Measurements from ENCODE around the gene DBNDD1. TPM values are rescaled to one million over a fixed set of nuclear protein-coding genes. Genes with fewer than 3 reads are reported as not detected.

The DBNDD1 gene
- total RNA-seq, 2 donors from 2014 or later: 10.9 to 14.8 TPM

DNA sequence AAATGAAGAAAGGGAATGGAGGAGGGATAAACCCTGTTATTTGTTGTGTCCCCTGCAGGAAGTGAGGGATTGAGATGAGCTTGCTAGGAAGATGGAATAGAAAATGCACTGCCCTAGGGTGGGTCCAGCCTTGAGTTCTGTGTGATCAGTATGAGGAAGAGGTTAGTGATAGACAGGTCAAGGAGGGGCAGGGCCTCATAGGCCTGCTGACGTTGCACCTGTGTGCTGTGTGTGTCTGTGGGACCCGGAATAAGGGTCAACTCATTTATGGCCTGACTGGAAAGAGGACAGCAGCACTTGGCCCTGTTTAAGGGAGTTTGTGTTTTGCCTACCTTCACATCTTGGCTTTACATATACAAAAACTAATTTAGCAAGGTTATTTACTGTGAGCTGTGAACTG lies 44.4 kb downstream of the DBNDD1 start:
- Histone ChIP-seq H3K27ac (no peak overlapping the region), H3K27me3 (no peaks in the 10 kb centered on the region), H3K36me3 (replicated peaks in 1 of 2; ENCODE audit: insufficient read depth in 1 of 2, low read depth in 2 of 2) (peaks cover 0 to 3% of the 10 kb centered on the region in 2 donors), H3K9me3 (no peaks in the 10 kb centered on the region), H3K4me1 (peaks cover 44% of the 10 kb centered on the region), H3K4me3 (no peak overlapping the region)
- TF ChIP-seq POLR2A (IDR thresholded peaks at IDR 0.05) (no peak), CTCF (IDR thresholded peaks at IDR 0.05) (no peak)
- intact Hi-C loops (cut with DNase I): no loop called here
- ATAC-seq (no peak), DNase-seq (no peak)
- WGBS, 2 donors: 75 to 92% methylated on average over 2 of the region's 2 CpGs

DNA sequence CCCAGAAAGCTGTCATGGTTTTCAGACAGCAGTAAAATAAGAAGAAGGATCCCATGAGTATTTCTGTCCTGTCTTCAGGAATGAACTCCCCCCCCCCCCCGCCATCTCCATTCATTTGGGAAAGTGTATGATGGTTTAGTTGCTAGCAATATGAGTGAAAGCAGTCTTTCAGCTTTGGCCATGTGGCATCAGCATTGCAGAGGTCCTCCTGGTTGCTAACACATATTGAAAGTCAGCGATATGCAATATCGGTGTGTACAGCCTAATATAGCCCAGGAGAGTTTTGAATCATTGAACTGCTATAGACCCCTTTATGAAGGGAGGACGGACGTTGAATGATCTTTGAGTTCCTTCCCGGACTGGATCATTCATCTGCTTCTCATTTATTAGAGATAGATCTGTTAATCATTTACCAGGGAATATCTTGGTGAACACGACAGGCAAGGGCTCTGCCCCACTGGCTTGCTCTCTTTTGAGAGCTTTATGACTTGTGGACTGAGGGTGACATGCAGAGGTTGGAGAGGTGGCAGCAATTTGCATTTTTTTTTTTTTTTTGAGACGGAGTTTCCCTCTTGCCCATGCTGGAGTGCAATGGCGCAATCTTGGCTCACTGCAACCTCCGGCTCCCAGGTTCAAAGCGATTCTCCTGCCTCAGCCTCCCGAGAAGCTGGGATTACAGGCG lies 45.5 kb downstream of the DBNDD1 start:
- no peaks in the 10 kb centered on the region for H3K27me3 ChIP-seq
- DNase-seq (no peak), ATAC-seq (no peak)
- no peak overlapping the region for H3K4me3 ChIP-seq
- WGBS, 2 donors: 64 to 69% methylated on average over 13 of the region's 13 CpGs
- H3K36me3 ChIP-seq (replicated peaks in 1 of 2; ENCODE audit: insufficient read depth in 1 of 2, low read depth in 2 of 2): peaks cover 0 to 1% of the 10 kb centered on the region in 2 donors
- H3K9me3 ChIP-seq: no peaks in the 10 kb centered on the region
- peaks cover 45% of the 10 kb centered on the region for H3K4me1 ChIP-seq
- no peak for TF ChIP-seq POLR2A (IDR thresholded peaks at IDR 0.05)
- TF ChIP-seq CTCF (IDR thresholded peaks at IDR 0.05): no peak
- intact Hi-C loops (cut with DNase I): no loop called here
- H3K27ac ChIP-seq: no peak overlapping the region

DNA sequence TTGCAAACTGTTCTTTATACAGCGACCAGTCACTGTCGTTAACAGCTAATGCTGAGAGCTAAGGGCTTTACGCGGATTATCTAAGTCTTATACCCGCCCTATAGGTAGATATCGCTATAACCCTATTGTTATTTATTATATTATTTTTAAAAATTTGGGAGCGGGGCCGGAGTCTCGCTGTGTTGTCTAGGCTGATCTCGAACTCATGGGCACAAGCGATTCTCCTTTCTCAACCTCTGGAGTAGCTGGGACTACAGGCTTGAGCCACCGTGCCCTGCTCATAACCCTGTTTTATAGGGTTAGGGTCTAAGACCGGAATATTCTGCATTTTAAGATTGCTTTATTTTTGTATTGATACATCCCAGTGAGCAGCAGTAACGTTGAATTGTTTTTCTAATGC lies 46.0 kb downstream of the DBNDD1 start:
- Histone ChIP-seq H3K27me3 (no peaks in the 10 kb centered on the region), H3K27ac (peak overlapping the region; percentile 94 to 99 (median 97)), H3K4me1 (peaks cover 45% of the 10 kb centered on the region), H3K36me3 (replicated peaks in 1 of 2; ENCODE audit: insufficient read depth in 1 of 2, low read depth in 2 of 2) (no peaks in the 10 kb centered on the region), H3K9me3 (no peaks in the 10 kb centered on the region), H3K4me3 (peak overlapping the region; percentile 84 to 87)
- ATAC-seq: no peak
- DNase-seq: no peak
- WGBS, 2 donors: 9% methylated on average over 14 of the region's 14 CpGs
- intact Hi-C loops (cut with DNase I): no loop called here
- TF ChIP-seq POLR2A (IDR thresholded peaks at IDR 0.05): no peak
- TF ChIP-seq CTCF (IDR thresholded peaks at IDR 0.05): no peak

GRCh38 chr16:89972244-89973234 lies 46.7 kb downstream of the DBNDD1 start:
- H3K27ac ChIP-seq: peak overlapping the region; percentile 94 to 99 (median 97)
- H3K9me3 ChIP-seq: no peaks in the 10 kb centered on the region
- TF ChIP-seq POLR2A (IDR thresholded peaks at IDR 0.05) (peak; percentile 83 to 92 (median 86)), CTCF (IDR thresholded peaks at IDR 0.05) (peak in 2 of 7 experiments; percentile 22 to 34)
- 0 to 1% methylated on average over 26 to 103 of the region's 104 CpGs for WGBS, 2 donors
- peak; percentile 98 for ATAC-seq
- peak; percentile 92 to 95 (median 92) for DNase-seq
- peaks cover 45% of the 10 kb centered on the region for H3K4me1 ChIP-seq
- H3K36me3 ChIP-seq (replicated peaks in 1 of 2; ENCODE audit: insufficient read depth in 1 of 2, low read depth in 2 of 2): no peaks in the 10 kb centered on the region
- no peaks in the 10 kb centered on the region for H3K27me3 ChIP-seq
- peak overlapping the region; percentile 84 to 87 for H3K4me3 ChIP-seq
- intact Hi-C loops (cut with DNase I): no loop called here

Measured in body of pancreas (tissue), 4 donors.